ENCODE data around the gene CCDC197. TPM values are rescaled to one million over a fixed set of nuclear protein-coding genes. Genes with fewer than 3 reads are reported as not detected.

CCDC197 gene
- polyA plus RNA-seq, 1 experiment: not detected

DNA sequence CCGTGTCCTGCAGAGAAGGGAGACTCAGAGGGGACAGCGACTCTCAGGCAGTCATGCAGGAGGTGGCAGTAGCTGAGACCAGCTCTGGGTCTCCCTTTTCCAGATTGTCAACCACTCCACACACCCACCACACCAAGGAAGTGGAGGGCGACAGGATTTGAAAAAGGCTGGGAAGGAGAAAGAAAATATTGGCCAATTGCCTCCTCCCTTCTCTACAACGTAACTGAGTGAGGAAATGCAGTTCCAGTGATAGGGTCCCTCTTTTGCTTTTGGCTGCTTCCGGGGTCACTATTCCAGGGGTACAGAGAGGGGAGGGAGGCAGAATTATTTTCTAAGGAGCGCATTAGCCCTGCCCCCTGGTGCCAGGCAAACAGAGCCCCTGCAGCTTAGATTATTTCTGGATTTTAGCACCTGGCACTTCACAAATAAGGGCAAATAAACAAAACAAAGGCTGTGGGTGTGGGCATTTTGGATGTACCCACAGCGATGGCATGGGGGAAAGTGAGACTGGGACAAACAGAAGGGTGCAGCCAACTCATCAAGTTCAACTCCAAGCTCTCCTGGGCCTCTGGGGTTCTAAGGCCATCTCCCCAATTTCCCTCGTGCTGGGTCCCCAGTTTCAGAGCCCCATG lies 41.1 kb upstream of the CCDC197 start:
- no peak for DNase-seq (ENCODE audit: low read depth)
- CTCF ChIA-PET: interaction anchor here (1.5 to 3.0 kb wide), 2 partner anchors 17 to 44 kb away, joined by 6 to 11 read pairs; no protein-coding TSS in a partner anchor

DNA sequence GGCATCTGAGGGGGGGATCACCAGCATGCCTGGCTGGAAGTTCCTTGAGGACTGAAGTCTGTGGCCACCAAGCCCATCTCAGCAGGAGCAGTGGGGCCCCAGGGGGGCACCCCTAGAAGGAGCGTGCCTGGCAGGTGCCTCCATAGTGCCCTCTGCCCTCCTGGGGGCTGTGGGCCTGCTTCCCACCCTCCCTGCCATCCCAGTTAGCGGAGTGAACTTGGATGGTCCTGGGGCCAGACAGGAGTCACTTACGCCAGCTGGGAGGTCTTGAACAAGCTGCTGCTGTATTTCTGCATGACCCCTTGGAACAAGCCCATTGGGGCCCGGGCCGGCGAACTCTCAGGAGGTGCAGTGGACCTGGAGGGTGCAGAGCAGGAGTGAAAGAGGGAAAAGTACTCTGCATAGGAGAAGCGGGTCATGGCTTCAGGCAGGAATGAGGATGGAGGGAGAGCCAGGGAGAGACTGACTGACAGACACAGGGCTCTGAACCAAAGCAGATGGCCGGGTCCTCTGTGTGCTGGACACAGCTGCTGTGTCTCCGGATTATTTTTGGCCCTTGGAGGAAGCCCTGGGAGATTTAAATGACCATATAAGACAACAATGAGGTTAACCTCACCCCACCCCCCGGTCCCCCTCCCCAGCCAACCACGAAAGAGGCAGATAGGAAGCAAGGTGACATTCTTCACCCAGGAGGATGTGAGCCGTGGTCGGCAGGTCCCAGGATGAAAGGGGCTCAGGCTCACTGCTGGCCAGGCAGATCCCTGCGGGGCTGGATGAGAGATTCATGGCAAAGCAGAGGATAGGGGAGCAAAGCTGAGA lies 40.4 kb upstream of the CCDC197 start:
- DNase-seq (ENCODE audit: low read depth): no peak
- CTCF ChIA-PET: interaction anchor here (1.5 to 3.0 kb wide), 2 partner anchors 18 to 44 kb away, joined by 6 to 11 read pairs; no protein-coding TSS in a partner anchor
- Histone ChIP-seq H3K36me3 (ENCODE audit: control insufficient read depth, insufficient read depth, low read length) (no peaks in the 10 kb centered on the region), H3K27me3 (ENCODE audit: control insufficient read depth, insufficient read depth, low read length) (no peaks in the 10 kb centered on the region), H3K4me3 (ENCODE audit: low read depth, low read length) (no peak overlapping the region)
- TF ChIP-seq, protein P1, sequence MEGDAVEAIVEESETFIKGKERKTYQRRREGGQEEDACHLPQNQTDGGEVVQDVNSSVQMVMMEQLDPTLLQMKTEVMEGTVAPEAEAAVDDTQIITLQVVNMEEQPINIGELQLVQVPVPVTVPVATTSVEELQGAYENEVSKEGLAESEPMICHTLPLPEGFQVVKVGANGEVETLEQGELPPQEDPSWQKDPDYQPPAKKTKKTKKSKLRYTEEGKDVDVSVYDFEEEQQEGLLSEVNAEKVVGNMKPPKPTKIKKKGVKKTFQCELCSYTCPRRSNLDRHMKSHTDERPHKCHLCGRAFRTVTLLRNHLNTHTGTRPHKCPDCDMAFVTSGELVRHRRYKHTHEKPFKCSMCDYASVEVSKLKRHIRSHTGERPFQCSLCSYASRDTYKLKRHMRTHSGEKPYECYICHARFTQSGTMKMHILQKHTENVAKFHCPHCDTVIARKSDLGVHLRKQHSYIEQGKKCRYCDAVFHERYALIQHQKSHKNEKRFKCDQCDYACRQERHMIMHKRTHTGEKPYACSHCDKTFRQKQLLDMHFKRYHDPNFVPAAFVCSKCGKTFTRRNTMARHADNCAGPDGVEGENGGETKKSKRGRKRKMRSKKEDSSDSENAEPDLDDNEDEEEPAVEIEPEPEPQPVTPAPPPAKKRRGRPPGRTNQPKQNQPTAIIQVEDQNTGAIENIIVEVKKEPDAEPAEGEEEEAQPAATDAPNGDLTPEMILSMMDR (IDR thresholded peaks at IDR 0.05; ENCODE audit: insufficient read depth, low read depth, low read length): no peak
- POLR2A ChIA-PET: no interaction called here

More for the DNA sequence above, 41.1 kb upstream of the CCDC197 start:
- TF ChIP-seq, protein P1 (IDR thresholded peaks at IDR 0.05; ENCODE audit: insufficient read depth, low read depth, low read length): no peak
- Histone ChIP-seq H3K4me3 (ENCODE audit: low read depth, low read length) (no peak overlapping the region), H3K36me3 (ENCODE audit: control insufficient read depth, insufficient read depth, low read length) (no peaks in the 10 kb centered on the region), H3K27me3 (ENCODE audit: control insufficient read depth, insufficient read depth, low read length) (no peaks in the 10 kb centered on the region)
- POLR2A ChIA-PET: no interaction called here

DNA sequence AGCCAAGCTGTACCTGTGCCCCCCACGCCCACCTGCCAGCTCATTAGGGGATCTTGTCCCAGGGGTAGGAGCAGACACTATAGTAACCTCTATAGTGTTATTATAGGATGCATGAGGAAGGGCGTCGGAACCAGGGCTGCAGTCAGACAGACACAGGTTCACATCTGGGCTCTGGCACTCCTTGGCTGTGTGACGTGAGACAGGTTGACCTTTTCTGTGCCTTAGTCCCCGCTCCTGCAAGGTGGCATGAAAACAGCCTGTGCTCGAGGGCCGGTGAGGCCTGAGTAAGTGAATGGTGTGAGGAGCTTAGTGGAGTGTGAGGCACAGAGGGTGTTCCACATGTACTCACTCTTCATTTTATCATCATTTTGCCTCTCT lies 39.8 kb upstream of the CCDC197 start:
- Histone ChIP-seq H3K4me3 (ENCODE audit: low read depth, low read length) (no peak overlapping the region), H3K36me3 (ENCODE audit: control insufficient read depth, insufficient read depth, low read length) (no peaks in the 10 kb centered on the region), H3K27me3 (ENCODE audit: control insufficient read depth, insufficient read depth, low read length) (no peaks in the 10 kb centered on the region)
- DNase-seq (ENCODE audit: low read depth): no peak
- ChIA-PET CTCF (interaction anchor here (3.0 kb wide), 1 partner anchor 19 kb away, joined by 11 read pairs; no protein-coding TSS in a partner anchor), POLR2A (no interaction called here)
- TF ChIP-seq, protein P1 (IDR thresholded peaks at IDR 0.05; ENCODE audit: insufficient read depth, low read depth, low read length): no peak

DNA sequence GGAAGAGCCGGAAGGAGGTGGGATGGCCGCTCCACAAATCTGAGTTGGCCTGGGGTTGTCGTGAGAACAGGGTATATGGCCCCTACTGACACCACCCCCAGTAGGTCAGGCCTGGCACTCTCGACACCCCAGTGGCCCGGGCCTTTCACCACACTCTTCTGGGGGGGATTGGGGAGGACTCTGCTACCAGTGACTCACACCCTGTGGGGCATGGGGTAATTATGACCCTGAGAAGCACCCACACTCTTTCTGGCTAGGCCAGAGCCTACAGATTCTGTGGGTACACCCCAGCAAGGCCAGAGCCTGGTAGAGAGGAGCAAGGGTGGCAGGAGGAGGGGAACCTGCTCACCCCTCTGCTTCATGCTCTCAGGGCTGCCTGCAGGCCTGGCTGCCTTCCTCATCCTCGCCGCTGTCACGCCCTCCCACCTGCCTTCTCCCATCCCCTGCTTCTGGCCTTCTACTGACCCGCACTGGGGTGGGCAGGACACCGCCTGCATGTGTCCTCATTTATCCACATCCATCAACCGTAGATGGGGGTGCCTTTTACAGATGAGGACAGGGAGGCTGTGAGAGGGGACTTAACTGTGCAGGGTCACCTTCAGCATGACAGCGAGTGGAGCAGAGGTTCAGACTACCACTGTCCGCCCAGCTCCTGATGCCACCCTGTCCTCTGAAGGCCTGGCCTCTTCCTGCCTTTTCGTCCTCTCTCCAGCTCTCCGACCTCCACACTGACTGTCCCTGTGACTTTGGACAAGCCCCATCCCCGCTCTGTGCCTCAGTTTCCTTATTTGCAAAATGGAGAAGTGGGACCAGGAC lies 39.1 kb upstream of the CCDC197 start:
- DNase-seq (ENCODE audit: low read depth): no peak
- CTCF ChIA-PET: interaction anchor here (2.1 kb wide), 1 partner anchor 18 kb away, joined by 16 read pairs; no protein-coding TSS in a partner anchor
- Histone ChIP-seq H3K36me3 (ENCODE audit: control insufficient read depth, insufficient read depth, low read length) (no peaks in the 10 kb centered on the region), H3K27me3 (ENCODE audit: control insufficient read depth, insufficient read depth, low read length) (no peaks in the 10 kb centered on the region), H3K4me3 (ENCODE audit: low read depth, low read length) (no peak overlapping the region)
- TF ChIP-seq, protein P1 (IDR thresholded peaks at IDR 0.05; ENCODE audit: insufficient read depth, low read depth, low read length): no peak
- POLR2A ChIA-PET: no interaction called here
